Hepatocyte (in vitro differentiated cells): ENCODE data around the gene EGR1.

ENCODE experiments used
- CTCF ChIP-seq: fragments of 200-600 bp; sonication (generic); IDR thresholded peaks from 2 replicates; pipeline ENCODE4 v1.5.1; 2016; ENCODE audit warnings: antibody characterized with exemption, mild to moderate bottlenecking; ENCODE audit not compliant: poor library complexity
- EZH2 ChIP-seq: fragments of 200-600 bp; sonication (generic); IDR thresholded peaks from 2 replicates; pipeline ENCODE4 v1.6.1; 2016; ENCODE audit warnings: antibody characterized with exemption, mild to moderate bottlenecking, borderline replicate concordance

- no peak for TF ChIP-seq EZH2
- TF ChIP-seq CTCF: no peak
Observed at GRCh38 chr5:138465261-138466124, at the start of gene EGR1.
